GM13977 (cell line): ENCODE data around the gene ZDHHC14.

Experiments used
- DNase-seq: peaks from one replicate; pipeline ENCODE4 v3.0.0; 2012; ENCODE audit warnings: low spot score
- in situ Hi-C: fragments of 300-500 bp; cut with MboI; formaldehyde crosslinking; loops from one replicate; pipeline ENCODE4 v1.12.0; 2022; ENCODE audit warnings: low sequenced_read_pairs, low pct_unique_long_range_greater_than_20kb, mixed read lengths, inconsistent platforms; ENCODE audit not compliant: unreplicated experiment
- TF ChIP-seq, protein P1 (sequence below): IDR thresholded peaks from 2 replicates; pipeline ENCODE4 v1.5.1; 2012; ENCODE audit warnings: mild to moderate bottlenecking, control low read depth; ENCODE audit not compliant: insufficient read depth; ENCODE audit errors: extremely low read depth, missing control alignments

The ZDHHC14 gene

DNA sequence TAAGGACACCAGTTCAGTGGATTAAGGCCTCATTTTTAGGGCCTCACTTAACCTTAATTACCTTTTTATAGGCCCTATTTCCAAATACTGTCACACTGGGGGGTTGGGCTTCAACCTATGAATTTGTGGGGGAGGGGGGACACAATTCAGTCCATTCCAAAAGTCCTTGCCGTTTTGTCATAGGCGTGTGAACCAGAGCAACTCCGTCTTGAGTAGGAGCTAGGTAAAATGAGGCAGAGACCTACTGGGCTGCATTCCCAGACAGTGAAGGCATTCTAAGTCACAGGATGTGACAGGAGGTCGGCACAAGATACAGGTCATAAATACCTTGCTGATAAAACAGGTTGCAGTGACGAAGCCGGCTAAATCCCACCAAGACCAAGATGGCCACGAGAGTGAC, 328.6 kb downstream of the ZDHHC14 start:
- TF ChIP-seq, protein P1, sequence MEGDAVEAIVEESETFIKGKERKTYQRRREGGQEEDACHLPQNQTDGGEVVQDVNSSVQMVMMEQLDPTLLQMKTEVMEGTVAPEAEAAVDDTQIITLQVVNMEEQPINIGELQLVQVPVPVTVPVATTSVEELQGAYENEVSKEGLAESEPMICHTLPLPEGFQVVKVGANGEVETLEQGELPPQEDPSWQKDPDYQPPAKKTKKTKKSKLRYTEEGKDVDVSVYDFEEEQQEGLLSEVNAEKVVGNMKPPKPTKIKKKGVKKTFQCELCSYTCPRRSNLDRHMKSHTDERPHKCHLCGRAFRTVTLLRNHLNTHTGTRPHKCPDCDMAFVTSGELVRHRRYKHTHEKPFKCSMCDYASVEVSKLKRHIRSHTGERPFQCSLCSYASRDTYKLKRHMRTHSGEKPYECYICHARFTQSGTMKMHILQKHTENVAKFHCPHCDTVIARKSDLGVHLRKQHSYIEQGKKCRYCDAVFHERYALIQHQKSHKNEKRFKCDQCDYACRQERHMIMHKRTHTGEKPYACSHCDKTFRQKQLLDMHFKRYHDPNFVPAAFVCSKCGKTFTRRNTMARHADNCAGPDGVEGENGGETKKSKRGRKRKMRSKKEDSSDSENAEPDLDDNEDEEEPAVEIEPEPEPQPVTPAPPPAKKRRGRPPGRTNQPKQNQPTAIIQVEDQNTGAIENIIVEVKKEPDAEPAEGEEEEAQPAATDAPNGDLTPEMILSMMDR: no peak
- in situ Hi-C loops: no loop called here
- no peak for DNase-seq

DNA sequence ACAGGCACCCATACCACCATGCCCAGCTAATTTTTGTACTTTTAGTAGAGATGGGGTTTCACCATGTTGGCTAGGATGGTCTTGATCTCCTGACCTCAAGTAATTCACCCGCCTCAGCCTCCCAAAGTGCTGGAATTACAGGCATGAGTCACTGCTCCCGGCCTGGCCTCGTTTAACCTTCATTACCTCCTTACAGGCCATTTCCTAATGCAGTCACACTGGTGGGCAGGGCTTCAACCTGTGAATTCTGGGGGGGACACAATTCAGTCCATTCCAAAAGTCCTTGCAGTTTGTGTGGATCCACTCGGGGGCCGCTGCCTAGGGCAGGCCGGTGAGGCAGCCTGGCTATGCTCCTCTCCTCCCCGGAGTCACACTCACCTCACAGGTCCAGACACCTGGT, 329.6 kb downstream of the ZDHHC14 start:
- in situ Hi-C loops: no loop called here
- TF ChIP-seq, protein P1: no peak
- DNase-seq: no peak

DNA sequence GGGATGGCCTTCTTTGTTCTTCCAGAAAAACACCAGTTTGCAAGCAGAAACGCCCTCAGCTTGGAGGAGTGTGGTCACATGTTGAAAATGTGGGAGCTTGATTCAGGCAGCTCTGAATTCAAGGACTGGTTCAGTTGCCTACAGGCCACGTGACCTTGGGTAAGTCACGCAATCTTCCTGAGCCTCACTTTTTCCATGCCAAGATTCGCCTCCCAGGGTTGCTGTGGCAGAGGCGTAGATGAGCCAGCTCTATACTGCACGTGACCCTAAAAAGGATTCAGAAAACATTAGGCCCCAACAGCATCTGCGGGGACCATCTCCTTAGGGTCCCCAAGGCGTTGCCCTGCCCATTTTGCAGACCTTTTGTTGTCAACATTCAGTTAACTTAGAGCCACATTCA, 330.1 kb downstream of the ZDHHC14 start:
- TF ChIP-seq, protein P1: no peak
- no peak for DNase-seq
- in situ Hi-C loops: no loop called here

DNA sequence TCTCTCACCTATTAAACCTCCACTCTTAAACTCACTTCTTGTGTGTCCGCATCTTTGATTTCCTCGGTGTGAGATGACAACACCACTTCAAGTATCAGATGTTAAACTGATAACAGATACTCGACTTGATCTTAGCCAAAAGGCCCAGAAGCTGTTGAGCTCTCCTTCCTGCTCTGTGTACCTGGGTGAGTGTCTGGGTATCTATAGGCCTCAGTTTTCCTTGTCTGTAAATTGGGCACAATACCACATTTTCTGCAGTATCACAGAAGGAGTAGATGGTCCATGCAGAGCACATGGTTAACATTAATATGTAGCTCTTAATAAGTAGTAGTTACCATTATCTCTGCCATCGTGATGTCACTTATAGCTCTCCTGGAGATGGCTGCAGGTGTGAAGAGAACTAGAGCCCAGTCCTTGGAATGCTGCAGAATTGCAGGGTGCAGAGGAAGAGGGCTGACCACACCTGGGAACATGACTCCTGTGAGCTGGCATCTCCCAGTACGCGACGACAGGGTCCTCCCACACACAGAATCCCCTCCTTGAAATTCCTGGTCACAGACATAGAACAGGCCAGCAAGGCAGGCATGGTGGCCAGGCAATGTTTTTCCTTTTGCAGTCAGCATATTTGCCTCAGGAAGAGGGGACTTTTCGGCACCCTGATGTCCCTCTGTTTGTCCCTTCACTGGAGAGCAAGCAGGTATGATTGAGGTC, 331.8 kb downstream of the ZDHHC14 start:
- TF ChIP-seq, protein P1: no peak
- in situ Hi-C loops: no loop called here
- no peak for DNase-seq

DNA sequence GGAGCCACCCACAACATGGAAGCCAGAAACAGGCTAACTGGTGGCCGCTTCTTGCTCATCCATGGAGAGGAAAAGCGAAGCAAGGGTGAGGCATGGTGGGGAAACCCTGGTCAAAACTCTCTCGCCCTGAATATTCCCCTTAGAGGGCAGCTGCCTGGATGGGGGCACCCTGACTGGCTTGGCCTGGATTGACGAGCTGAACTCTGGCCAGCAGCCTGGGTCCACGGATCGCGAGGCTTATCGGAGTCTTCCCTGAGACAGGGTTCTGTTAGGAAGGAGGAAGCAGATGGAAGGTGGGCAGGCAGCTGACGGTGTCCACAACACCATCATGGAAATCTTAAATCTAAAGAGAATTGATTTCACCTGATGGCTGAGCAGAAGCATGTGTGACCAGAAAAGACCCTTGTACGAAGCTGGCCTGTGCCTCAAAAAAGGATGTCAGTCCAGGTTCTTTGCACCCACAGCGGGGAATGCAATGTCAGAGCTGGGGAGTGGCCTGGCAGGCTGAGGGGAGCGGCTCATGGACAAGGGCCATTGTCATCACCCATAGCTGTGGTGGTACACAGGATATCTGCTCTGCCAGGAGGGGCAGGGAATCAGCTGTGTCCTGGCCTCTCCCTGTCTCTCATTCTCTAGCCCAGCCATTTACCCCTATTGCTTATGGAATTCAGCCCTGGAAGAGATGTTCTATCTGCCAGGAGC, 332.6 kb downstream of the ZDHHC14 start:
- in situ Hi-C loops: no loop called here
- no peak for DNase-seq
- TF ChIP-seq, protein P1: no peak

DNA sequence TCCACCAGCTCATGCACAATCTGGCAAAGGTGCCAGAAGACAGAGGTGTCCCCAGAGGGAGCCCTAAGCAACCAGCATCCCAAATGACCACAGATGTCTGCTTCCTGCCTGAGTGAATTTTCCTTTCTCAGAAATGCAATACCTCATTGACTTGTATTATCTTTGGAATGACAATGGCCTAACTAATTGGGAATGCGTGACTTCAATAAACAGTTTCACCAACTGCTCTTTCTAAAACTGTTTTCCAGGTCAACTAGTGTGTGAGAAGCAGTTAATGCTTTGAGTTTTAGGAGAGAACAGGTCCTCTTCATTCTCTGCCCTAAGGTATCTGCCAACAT, 333.1 kb downstream of the ZDHHC14 start:
- DNase-seq: no peak
- in situ Hi-C loops: no loop called here
- TF ChIP-seq, protein P1: no peak
